Measurements from ENCODE around the gene PDIK1L.

The PDIK1L gene

DNA sequence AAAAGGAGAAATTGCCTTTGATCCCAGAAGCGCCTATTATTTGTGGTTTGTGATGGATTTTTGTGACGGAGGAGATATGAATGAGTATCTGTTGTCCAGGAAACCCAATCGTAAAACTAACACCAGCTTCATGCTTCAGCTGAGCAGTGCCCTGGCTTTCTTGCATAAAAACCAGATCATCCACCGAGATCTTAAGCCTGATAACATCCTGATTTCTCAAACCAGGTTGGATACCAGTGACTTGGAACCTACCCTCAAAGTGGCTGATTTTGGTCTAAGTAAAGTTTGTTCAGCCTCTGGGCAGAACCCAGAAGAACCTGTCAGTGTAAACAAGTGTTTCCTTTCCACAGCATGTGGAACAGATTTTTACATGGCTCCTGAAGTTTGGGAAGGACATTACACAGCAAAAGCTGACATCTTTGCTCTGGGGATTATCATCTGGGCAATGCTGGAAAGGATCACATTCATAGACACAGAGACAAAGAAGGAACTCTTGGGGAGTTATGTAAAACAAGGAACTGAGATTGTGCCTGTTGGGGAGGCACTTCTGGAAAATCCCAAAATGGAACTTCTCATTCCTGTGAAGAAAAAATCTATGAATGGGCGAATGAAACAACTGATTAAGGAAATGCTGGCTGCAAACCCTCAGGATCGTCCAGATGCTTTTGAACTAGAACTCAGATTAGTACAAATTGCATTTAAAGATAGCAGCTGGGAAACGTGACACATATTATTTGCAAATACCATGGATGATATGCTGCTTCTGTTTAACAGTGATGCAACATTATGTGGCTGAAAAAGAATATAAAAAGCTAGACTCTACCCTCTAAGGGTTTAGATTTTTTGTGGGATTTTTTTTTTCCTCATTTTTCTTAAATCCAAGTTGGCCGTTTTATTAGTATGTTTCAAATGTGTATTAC is 10.5 kb downstream of the PDIK1L start:
- no peak for DNase-seq (ENCODE audit: insufficient read length, low spot score)
- peak; percentile 85 for FAIRE-seq

DNA sequence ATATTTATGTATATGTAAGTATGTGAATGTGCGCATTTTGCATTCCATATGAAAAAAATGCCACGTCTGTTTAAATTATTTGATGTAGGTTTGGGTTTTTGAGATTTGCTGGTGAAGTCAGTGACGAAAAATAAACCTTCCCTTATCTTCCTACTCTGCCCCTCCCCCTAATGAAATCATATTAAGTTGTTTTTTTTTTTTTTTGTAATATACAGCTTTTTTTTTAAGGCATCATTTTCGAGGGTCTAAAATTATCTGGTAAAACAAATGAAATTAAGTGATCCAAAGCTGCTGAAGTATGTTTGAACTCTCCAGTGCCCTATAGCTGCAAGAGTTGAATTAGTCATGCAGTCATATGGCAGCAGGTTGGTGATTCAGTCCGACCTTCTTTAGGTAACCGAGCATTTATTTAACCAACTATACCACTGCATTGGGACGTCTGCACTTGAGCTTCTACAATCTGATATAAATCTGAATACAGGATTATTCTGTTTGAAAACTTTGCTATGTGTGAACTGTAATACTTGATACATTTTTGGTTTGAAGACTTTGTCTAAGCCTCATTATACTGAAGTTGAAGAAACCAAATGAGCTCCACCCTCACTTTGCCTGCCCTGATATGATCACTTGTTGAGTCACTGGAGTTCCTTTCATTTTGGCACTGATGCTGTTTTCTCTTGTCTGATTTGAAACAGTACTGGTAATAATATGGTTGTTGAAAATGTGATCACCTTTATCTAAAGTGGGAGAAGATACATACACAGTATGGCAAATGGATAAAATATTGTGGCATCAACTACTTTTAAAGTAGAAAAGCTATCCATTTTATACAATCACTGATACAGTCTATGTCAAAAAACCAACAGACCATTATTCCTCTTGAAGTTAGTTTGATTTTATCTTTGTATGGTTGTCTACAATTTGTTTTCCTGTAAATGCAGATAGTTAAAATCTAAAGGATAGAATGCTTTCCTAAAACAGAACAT is 11.7 kb downstream of the PDIK1L start:
- FAIRE-seq (peak; percentile 4), DNase-seq (ENCODE audit: insufficient read length, low spot score) (no peak)

DNA sequence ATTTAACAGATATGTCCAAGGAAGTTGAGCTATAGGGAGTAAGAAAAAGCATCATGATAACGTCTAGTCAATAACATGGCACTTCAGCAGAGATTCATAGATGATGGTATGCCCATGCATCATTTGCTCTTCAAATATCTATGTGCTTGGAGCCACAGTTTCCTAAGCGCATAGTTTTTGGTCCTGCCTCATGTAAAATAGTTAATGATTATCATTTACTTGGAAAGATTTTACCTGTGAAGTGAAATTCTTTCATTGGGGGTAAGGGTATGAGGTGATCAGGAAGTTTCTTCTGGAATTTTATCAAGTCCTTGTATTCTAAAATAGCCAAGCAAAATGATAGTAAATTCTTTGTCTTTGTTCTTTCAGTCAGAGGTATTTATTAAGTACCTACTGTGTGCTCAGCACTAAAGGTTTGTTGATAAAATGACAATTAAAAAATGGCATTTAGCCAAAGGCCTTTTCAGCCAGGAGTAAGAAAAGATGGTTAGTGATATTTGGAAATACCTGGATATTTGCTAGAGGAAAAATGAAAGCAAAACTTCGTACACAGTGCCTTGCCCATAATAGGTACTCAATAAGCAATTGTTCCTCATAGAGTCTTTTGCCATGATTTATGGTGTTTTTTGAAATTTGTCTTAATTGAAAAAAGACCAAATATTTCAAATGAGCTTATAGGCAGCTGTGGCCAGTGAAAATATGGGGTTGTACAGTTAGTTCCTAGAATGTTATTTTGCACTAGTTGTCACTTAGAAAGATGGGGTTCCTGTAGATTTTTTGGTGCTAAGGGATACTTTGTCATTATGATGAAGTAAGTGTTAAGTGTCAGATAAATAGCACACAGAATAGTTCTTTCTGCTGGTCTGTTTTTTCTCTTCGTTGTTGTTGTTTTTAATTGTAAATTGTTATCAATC is 13.1 kb downstream of the PDIK1L start:
- peak; percentile 72 for FAIRE-seq
- DNase-seq (ENCODE audit: insufficient read length, low spot score) = no peak

DNA sequence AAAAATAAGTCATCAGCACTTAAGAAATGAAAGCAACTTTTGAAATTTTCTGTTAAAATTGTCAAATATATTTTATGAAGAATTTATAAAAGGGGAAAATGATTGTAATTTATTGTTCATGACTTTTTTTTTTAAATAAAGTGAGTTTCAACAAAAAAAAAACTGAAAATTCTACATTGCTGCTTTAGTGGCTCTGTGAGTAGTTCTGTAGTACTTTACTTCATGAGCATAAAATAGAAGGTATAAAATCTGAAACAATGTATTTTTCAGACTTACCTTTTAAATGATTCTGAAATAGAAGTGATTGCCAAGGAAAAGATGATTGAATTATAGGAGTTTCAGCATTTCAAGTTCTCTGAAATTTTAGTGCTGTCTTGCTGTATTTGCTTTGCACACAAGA is 13.8 kb downstream of the PDIK1L start:
- FAIRE-seq = no peak

DNA sequence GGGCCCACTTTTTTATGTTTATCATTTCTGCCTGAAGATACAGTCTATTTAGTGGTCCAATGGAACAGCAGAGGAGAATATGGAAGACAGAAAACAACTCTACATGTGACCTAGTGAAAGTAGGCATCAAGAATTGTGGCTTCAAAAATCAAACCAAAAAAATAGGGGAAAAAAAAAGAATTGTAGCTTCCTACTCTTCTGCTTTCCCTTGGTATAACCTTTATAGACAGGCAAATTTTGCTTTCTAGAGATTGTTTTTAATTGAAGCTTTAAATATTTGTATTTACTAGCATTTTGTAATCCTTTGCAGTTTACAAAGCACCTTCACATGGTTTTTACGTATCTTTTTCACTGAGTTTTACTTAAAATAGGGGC is 14.3 kb downstream of the PDIK1L start:
- no peak for DNase-seq (ENCODE audit: insufficient read length, low spot score)
- FAIRE-seq = no peak

More for the DNA sequence above, 13.8 kb downstream of the PDIK1L start:
- no peak for DNase-seq (ENCODE audit: insufficient read length, low spot score)

DNA sequence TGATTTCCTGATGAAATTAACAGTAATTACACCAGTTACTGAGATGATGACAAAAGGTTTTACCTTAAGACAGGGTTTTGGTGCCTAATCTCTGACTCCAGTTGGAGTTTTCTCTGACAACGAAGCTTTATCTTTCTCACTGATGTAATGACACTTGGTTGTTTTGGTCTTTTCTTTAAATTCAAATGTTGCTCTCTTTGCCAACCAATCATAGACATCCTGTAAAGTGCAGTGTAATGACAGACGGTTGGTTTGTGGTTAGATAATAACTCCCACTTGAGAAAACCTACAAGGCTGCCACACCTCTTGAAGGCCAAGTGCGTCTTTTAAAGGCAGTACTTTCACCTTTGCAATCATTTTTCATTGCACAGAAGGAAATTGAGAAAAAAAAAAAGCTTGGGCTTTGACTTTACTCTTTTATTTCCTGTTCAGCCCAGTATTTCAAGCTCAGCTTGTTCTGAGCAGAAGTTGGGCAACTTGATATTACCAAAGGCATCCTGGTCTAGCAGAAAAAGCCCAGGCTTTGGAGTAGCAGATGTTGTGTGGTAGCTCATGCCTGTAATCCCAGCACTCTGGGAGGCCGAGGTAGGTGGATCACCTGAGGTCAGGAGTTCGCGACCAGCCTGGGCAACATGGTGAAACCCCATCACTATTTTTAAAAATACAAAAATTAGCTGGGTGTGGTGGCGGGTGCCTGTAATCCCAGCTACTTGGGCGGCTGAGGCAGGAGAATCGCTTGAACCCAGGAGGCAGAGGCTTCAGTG is 14.9 kb downstream of the PDIK1L start:
- peak; percentile 82 for FAIRE-seq
- peak; percentile 44 for DNase-seq (ENCODE audit: insufficient read length, low spot score)

DNA sequence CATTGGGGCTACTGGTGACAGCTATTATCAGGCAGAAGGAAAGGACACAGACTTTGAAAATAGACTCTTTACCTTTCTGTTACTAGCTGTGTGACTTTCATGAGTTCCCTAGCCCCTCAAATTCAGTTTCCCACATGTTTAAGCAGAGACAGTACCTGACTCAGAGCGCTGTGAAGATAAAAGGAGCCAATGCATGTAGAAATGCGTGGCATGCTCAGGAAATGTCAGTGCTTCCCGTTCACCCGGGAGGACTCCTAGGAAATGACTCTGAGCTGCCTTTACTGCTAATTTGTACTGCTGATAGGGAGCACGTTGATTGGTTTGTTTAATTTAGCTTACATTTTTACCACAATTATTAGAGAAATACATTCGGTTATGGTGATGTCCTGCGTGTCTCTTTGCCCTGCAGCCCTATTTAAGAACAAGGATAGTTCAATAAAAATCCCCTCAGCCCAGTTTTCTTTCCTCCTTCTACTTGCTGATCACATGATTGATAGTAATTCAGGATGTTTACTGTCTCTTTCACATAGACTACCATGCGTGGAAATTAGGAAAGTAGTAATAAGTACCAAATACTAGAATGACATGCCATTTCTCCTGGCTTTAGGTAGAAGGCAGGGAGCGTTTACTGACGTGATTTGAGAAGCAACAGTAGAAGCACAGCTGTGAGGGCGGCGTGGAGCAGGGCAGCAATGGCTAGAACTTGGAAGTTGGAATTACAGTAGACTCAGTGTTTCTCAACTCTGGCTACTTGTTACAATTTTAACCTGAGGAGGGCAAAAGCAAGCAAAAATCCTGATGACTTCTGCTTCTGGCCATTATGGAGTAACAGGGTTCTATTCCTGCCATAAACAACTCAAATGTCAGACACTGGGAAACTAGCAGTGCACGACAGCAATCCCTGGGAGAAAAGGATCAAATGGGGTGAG is 15.9 kb downstream of the PDIK1L start:
- FAIRE-seq = no peak
- no peak for DNase-seq (ENCODE audit: insufficient read length, low spot score)

DNA sequence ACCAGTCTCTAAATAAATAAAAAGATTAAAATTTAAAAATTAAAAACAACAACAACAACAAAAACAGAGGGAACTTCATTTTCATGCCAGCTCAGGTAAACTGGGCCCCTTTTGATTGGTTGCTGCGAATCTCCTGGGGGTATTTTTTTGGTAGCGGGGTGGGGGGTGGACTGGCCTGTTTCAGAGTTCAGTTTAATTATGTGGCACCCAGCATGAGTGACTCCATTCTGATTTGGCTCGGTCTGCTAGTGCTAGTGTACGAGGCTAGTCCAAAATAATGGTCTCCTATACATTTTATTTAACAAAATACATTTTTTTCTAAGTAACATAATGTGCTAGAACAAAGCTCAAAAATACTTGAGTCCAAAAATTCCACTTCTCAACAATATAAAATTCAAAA is 18.2 kb downstream of the PDIK1L start:
- no peak for FAIRE-seq
- no peak for DNase-seq (ENCODE audit: insufficient read length, low spot score)

DNA sequence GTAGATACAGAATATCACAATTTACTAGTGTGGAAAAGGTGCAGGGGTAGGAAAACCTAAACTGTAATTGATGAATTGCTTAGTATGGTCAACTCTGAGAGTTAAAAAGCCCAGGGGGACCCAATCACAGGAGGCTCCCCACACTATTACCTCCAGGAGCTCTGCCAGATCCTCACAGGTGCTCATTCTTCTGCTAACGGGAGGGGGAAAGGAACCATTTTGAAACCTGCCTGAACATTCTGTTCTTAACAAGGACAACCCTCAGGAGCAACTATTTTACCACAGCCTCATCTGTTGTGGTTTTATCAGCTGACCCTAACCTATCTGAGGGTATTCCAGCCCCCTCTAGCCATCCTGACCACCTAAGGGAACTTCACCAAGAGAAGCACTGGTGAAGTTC is 19.1 kb downstream of the PDIK1L start:
- FAIRE-seq (no peak), DNase-seq (ENCODE audit: insufficient read length, low spot score) (no peak)

DNA sequence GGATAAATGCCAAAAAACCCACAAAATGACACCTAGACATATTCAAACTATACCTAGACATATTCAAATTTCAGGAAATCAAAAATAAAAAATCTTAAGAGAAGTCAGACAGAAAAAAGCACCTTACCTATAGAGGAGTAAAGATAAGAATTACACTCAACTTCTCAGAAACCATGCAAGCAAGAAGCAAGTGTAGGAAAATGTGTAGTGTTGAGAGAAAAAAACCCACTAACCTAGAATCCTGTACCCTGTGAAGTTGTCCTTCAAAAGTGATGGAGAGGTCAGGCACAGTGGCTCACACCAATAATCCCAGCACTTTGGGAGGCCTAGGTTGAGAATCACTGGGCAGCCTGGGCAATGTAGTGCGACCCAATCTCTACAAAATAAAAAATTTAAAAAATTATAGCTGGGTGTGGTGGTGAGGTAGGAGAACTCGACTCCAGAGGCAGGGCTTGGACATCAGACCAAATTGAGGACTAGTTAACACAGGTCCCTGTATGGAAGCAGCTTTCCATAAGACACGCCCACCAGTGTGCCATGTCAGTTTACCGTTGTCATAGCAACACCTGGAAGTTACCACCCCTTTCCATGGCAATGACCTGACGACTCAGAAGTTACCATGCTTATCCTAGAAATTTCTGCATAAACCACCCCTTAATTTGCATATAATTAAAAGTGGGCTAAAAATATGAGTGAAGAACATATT is 20.7 kb downstream of the PDIK1L start:
- DNase-seq (ENCODE audit: insufficient read length, low spot score) (no peak), FAIRE-seq (no peak)

DNA sequence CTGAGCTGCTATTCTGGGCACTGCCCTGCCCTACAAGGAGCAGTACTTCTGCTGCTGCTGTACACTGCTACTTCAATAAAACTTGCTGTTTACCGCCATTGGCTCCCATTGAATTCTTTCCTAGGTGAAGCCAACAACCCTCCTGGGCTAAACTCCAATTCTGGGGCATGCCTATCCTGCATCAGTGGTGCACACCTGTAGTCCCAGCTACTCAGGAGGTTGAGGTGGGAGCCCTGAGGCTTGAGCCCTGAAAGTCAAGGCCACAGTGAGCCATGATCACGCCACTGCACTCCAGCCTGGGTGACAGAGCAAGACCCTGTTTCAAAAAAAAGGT is 21.2 kb downstream of the PDIK1L start:
- FAIRE-seq (no peak), DNase-seq (ENCODE audit: insufficient read length, low spot score) (no peak)

DNA sequence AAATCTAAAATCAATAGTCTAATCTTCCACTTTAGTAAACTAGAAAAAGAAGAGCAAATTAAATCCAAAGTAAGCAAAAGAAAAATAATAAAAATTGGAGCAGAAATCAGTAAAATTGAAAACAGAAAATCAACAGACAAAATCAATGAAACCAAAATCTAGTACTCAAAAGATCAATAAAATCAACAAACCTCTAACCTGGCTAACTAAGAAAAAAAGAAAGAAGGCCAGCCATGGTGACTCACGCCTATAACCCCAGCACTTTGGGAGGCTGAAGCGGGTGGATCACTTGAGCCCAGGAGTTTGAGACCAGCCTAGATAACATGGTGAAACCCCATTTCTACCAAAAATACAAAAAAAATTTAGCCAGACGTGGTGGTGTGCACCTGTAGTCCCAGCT is 22.8 kb downstream of the PDIK1L start:
- FAIRE-seq (no peak), DNase-seq (ENCODE audit: insufficient read length, low spot score) (no peak)

DNA sequence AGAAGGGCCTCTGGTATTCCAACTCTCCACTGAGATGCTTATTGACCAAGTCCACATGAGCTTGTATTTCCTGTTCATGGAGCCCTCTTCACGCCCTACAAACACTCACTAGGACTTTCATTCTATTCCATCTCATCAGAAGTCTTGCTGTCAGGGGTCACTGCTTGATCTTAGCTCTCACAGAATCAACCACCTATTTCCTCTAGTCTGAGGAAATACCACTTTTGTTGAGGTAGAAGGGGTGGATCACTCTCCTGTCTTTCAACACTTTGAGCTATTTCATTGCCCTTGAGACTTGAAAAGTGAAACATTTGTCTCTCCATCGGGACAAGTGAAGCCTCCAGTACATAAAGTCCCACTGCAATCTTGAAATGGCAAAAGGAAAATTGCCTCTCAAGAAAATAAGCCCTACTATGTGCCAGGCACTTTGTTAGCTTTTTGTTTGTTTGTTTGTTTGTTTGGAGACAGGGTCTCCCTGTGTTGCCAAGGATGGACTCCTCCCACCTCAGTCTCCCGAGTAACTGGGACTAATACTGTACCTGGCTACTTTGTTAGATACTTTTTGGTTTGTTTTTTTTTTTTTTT is 27.4 kb downstream of the PDIK1L start:
- FAIRE-seq = no peak
- DNase-seq (ENCODE audit: insufficient read length, low spot score) = no peak

DNA sequence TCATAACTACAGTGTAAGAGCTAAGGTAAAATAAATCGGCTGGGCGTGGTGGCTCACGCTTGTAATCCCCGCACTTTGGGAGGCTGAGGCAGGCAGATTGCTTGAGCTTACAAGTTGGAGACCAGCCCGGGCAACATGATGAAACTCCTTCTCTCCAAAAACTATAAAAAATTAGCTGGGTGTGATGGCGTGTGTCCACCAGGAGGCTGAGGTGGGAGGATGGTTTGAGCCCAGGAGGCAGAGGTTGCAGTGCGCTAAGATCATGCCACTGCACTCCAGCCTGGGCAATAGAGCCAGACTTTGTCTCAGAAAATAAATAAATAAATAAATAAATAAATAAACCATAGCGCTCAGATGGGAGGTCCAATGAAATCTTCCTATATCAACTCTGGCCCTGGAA is 30.5 kb downstream of the PDIK1L start:
- DNase-seq (ENCODE audit: insufficient read length, low spot score) (no peak), FAIRE-seq (no peak)

DNA sequence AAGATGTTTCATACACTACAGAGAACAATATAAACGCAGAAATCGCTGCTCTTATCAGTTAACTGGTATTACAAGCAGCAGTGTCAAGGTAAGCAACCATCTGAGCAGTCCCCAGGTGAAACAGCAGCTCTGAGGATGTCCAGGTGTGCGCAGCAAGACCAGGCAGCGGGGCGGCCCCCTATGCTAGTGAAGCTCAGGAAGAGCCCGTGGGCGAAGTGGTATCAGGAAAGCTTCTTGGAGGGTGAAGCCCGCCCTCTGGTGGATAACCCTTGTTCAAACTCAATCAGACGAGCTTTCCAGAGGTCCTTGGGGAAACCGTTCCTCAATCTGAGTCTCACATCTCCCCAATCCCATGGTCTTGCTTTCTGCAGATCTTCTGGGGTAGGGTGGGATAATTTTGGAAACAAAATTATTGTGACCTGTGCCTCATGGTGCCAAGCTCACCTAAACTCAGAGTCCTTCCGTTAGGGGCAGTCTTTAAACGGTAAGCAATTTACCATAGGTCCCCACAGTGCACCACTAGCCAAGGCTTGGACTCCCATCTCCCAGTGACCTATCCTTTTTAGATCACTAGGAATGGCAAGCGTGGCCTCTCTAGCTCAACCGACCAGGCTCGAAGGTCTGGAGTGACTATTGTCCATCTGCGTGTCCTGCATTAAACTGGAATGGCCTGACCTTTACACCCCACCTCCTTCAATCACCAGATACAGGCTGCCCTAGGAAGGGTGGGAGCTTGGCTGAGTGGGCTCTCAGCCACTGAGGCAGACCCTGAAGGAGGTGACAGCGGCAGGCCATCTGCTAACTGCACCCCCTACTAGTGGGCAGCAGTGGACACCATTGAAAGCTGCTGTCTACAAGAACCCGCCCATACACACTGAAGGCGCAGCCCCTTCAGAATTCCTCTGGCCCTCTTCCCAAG is 33.7 kb downstream of the PDIK1L start:
- DNase-seq (ENCODE audit: insufficient read length, low spot score) (peak; percentile 65), FAIRE-seq (peak; percentile 98)

DNA sequence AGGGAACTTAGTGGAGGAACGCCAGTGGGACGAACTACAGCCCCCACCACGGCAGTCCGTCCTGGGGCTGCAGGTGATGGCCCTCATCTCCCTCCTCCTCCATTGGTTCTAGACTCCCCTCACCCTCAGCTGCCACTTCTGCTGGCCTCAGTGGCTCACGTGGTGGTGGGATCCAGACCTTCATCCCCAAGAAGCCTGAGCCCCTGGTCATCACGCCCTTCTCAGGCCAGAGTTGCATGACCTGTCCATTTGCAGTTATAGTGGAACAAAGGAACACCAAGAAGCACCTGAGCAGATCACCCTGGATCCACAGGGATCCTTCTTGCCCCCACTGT is 34.3 kb downstream of the PDIK1L start:
- no peak for FAIRE-seq
- no peak for DNase-seq (ENCODE audit: insufficient read length, low spot score)

DNA sequence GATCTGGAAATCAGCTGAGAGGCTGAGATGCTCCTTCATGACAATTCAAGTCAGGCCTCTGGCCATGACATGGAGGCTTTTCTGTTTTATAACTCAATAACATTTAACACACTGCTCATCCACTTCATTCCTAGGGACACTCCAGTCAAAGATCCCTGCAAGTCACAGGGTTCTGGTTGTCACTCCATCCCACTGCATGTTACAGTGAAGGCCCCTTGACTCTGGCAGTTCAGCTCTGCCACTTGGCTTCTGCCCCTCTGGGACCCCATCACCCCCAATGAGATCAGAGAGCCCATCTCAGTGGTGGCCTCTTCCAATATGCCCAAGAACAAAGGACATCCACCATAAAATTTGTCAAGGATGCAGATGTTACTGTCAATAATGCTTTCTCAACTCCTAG is 37.3 kb downstream of the PDIK1L start:
- FAIRE-seq (no peak), DNase-seq (ENCODE audit: insufficient read length, low spot score) (no peak)
